Stomach smooth muscle (tissue), 2 donors: ENCODE measurements around the gene EIF3L.

ENCODE experiments used
- H3K27ac ChIP-seq: one replicate; pipeline ENCODE4 v1.7.0; 2013; ENCODE audit warnings: mild to moderate bottlenecking, low read length, inconsistent platforms
- H3K27me3 ChIP-seq, 2 donors: one replicate each; pipeline ENCODE4 v1.7.0; 2013; ENCODE audit warnings: low read length in 2 of 2; ENCODE audit not compliant: insufficient read depth in 2 of 2, control insufficient read depth in 1 of 2
- H3K36me3 ChIP-seq, 2 donors: one replicate each; pipeline ENCODE4 v1.7.0; 2013; ENCODE audit warnings: low read length in 2 of 2; ENCODE audit not compliant: control insufficient read depth in 2 of 2, insufficient read depth in 2 of 2
- H3K4me1 ChIP-seq: one replicate; pipeline ENCODE4 v1.7.0; 2013; ENCODE audit warnings: low read length; ENCODE audit not compliant: control insufficient read depth, insufficient read depth
- H3K4me3 ChIP-seq, 2 donors: one replicate each; pipeline ENCODE4 v1.7.0; 2013; ENCODE audit warnings: low read length in 2 of 2
- H3K9ac ChIP-seq, 2 donors: one replicate each; pipeline ENCODE4 v1.7.0; 2013; ENCODE audit warnings: low read length in 2 of 2, mild to moderate bottlenecking in 1 of 2
- H3K9me3 ChIP-seq, 2 donors: one replicate each; pipeline ENCODE4 v1.7.0; 2013; ENCODE audit warnings: low read length in 2 of 2; ENCODE audit not compliant: control insufficient read depth in 2 of 2
- donor health status: healthy.
- donor health status: Pancreatic carcinoma.

EIF3L gene

DNA sequence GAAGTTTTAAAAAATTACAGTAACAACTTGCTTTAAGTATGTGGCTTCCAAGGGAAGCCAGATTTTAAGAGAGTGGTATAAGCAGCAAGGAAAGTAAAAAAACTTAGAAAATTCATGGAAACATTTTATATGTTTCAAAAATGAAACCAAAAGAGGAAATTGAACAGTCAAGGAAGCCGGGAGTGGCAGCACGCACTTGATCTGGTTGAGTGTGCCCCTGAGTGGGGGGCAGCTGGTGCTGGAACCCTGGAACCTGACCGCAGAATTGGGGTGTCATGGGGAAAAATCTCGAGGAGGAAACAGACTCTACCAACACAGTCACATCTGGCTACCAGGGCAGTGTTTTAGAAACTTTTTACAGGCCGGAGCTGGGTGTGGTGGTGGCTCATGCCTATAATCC, 70.9 kb downstream of the EIF3L start:
- Histone ChIP-seq H3K4me1 (peaks cover 15% of the 10 kb centered on the region), H3K27ac (no peak overlapping the region), H3K9ac (no peak overlapping the region), H3K27me3 (no peaks in the 10 kb centered on the region), H3K4me3 (no peak overlapping the region), H3K36me3 (peaks cover 56 to 63% of the 10 kb centered on the region in 2 donors), H3K9me3 (no peaks in the 10 kb centered on the region)

- Histone ChIP-seq H3K27ac (no peak overlapping the region), H3K4me3 (no peak overlapping the region), H3K9me3 (no peaks in the 10 kb centered on the region), H3K4me1 (peaks cover 20% of the 10 kb centered on the region), H3K36me3 (peaks cover 62 to 67% of the 10 kb centered on the region in 2 donors), H3K27me3 (no peaks in the 10 kb centered on the region), H3K9ac (no peak overlapping the region)
Observed at GRCh38 chr22:37922191-37922590, 73.0 kb downstream of the EIF3L start.

- H3K27me3 ChIP-seq = no peaks in the 10 kb centered on the region
- H3K27ac ChIP-seq = peak overlapping the region; percentile 64
- H3K4me3 ChIP-seq = no peak overlapping the region
- peaks cover 20% of the 10 kb centered on the region for H3K4me1 ChIP-seq
- H3K36me3 ChIP-seq = peaks cover 55 to 59% of the 10 kb centered on the region in 2 donors
- no peaks in the 10 kb centered on the region for H3K9me3 ChIP-seq
- H3K9ac ChIP-seq = no peak overlapping the region
Observed at GRCh38 chr22:37923927-37924326, 74.7 kb downstream of the EIF3L start.

DNA sequence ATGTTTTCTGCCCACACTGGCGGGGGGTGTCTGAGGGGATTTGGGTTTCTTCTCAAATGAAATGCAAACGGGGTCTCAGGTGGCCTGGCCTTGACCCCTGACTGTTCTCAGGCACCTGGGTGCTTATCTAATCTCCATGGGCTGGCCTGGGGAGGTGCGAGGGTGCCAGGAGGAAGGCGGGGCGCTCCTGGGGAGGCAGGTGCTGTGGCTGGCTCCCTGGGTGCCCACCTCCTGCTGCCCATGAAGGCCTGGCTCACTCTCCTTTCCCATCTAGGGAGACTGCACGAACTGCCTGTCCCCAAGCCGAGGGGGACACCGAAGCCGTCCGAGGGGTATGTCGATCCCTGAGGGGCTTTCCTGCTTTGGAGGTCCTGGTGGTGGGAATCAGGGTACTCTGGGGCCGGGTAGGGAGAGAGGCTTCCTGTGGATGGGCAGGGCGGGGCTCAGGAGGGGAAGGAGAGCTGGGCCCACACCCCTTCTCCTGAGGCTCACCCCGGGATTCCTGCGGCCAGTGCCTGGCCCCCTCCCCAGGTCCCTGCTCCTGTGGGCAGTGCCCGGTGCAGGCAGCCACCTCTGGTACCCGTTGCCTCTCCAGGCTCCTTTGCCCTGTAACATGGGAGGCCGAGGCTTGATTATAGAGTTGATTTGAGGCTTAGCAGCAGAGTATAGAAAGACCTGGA, 75.3 kb downstream of the EIF3L start:
- H3K4me3 ChIP-seq = no peak overlapping the region
- H3K4me1 ChIP-seq = peaks cover 22% of the 10 kb centered on the region
- H3K9me3 ChIP-seq = no peaks in the 10 kb centered on the region
- H3K9ac ChIP-seq = no peak overlapping the region
- H3K27ac ChIP-seq = peak overlapping the region; percentile 64
- H3K27me3 ChIP-seq = no peaks in the 10 kb centered on the region
- peaks cover 56 to 60% of the 10 kb centered on the region in 2 donors for H3K36me3 ChIP-seq

DNA sequence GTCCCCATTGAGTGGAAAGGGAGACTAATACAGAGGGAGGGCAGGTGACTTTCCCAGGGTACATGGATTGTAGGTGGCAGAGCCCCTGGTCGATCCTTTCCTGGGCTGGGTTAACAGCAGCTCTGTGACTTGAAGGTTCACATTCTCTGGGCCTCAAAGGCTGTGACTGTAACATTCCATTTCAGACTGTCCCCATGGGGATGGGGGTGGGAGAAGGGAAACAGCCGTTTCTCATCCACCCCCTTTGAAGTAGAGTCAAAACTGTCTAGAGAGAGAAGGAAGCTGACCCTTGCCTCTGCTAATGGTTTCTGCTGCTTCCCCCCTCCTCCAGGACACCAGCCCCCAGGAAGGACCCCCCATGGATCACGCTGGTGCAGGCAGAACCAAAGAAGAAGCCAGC, 76.1 kb downstream of the EIF3L start:
- Histone ChIP-seq H3K9me3 (no peaks in the 10 kb centered on the region), H3K27ac (peak overlapping the region; percentile 64), H3K4me1 (peaks cover 30% of the 10 kb centered on the region), H3K9ac (no peak overlapping the region), H3K4me3 (no peak overlapping the region), H3K27me3 (no peaks in the 10 kb centered on the region), H3K36me3 (peaks cover 54 to 62% of the 10 kb centered on the region in 2 donors)

DNA sequence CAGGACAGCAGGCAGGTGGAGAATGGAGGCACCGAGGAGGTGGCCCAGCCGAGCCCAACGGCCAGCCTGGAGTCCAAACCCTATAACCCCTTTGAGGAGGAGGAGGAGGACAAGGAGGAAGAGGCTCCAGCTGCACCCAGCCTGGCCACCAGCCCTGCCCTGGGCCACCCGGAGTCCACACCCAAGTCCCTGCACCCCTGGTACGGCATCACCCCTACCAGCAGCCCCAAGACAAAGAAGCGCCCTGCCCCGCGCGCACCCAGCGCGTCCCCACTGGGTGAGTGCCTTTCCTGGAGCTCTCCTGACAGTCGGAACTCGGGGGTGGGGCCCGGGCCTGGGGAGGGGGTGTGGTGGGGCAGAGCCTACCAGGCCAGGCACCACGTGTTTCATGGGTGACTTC, 76.5 kb downstream of the EIF3L start:
- Histone ChIP-seq H3K4me3 (no peak overlapping the region), H3K27me3 (no peaks in the 10 kb centered on the region), H3K27ac (peak overlapping the region; percentile 64), H3K36me3 (peaks cover 57 to 65% of the 10 kb centered on the region in 2 donors), H3K9ac (no peak overlapping the region), H3K4me1 (peaks cover 33% of the 10 kb centered on the region), H3K9me3 (no peaks in the 10 kb centered on the region)

- Histone ChIP-seq H3K36me3 (peaks cover 54 to 66% of the 10 kb centered on the region in 2 donors), H3K27ac (peak overlapping the region; percentile 37), H3K4me3 (no peak overlapping the region), H3K4me1 (peaks cover 36% of the 10 kb centered on the region), H3K9me3 (no peaks in the 10 kb centered on the region), H3K27me3 (no peaks in the 10 kb centered on the region), H3K9ac (no peak overlapping the region)
Observed at GRCh38 chr22:37926358-37926757, 77.1 kb downstream of the EIF3L start.

- peak overlapping the region; percentile 37 for H3K27ac ChIP-seq
- no peak overlapping the region for H3K9ac ChIP-seq
- H3K27me3 ChIP-seq = no peaks in the 10 kb centered on the region
- no peaks in the 10 kb centered on the region for H3K9me3 ChIP-seq
- H3K4me3 ChIP-seq = no peak overlapping the region
- peaks cover 34% of the 10 kb centered on the region for H3K4me1 ChIP-seq
- peaks cover 58 to 69% of the 10 kb centered on the region in 2 donors for H3K36me3 ChIP-seq
Observed at GRCh38 chr22:37926771-37927636, 77.8 kb downstream of the EIF3L start.

GRCh38 chr22:37927637-37927936, 78.4 kb downstream of the EIF3L start:
- H3K27ac ChIP-seq = no peak overlapping the region
- peaks cover 39% of the 10 kb centered on the region for H3K4me1 ChIP-seq
- H3K9me3 ChIP-seq = no peaks in the 10 kb centered on the region
- H3K4me3 ChIP-seq = no peak overlapping the region
- H3K9ac ChIP-seq = no peak overlapping the region
- peaks cover 62 to 73% of the 10 kb centered on the region in 2 donors for H3K36me3 ChIP-seq
- no peaks in the 10 kb centered on the region for H3K27me3 ChIP-seq

GRCh38 chr22:37929390-37929789, 80.2 kb downstream of the EIF3L start:
- peaks cover 58 to 64% of the 10 kb centered on the region in 2 donors for H3K36me3 ChIP-seq
- peak overlapping the region in 1 of 2 donors; percentile 21 for H3K9ac ChIP-seq
- no peaks in the 10 kb centered on the region for H3K9me3 ChIP-seq
- H3K27ac ChIP-seq = peak overlapping the region; percentile 60
- peaks cover 52% of the 10 kb centered on the region for H3K4me1 ChIP-seq
- no peaks in the 10 kb centered on the region for H3K27me3 ChIP-seq
- no peak overlapping the region for H3K4me3 ChIP-seq
